Measurements from ENCODE around the gene TMPRSS11E.

DNA sequence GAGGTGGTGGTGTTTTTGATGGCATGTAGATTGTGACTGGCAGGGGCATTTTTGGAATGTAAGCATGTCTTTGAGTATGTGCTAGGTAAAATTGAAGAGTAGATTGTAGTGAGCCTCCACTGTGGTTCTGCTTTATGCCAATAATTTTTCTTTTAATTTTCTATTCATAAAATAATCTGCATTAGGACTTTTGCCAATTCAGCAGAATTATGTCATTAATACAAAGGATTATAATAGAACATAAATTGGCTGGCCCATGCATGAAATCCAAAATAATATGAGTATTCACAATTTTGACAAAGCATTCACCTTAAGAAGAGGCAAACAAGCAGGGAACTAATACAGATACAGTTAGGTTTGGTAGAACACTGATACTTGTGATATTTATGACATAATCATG, 14.9 kb upstream of the TMPRSS11E start:
- TF ChIP-seq, protein P1, sequence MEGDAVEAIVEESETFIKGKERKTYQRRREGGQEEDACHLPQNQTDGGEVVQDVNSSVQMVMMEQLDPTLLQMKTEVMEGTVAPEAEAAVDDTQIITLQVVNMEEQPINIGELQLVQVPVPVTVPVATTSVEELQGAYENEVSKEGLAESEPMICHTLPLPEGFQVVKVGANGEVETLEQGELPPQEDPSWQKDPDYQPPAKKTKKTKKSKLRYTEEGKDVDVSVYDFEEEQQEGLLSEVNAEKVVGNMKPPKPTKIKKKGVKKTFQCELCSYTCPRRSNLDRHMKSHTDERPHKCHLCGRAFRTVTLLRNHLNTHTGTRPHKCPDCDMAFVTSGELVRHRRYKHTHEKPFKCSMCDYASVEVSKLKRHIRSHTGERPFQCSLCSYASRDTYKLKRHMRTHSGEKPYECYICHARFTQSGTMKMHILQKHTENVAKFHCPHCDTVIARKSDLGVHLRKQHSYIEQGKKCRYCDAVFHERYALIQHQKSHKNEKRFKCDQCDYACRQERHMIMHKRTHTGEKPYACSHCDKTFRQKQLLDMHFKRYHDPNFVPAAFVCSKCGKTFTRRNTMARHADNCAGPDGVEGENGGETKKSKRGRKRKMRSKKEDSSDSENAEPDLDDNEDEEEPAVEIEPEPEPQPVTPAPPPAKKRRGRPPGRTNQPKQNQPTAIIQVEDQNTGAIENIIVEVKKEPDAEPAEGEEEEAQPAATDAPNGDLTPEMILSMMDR (IDR thresholded peaks at IDR 0.05) = no peak
- TF ChIP-seq POLR2A (IDR thresholded peaks at IDR 0.05) (no peak), POLR2AphosphoS5 (IDR thresholded peaks at IDR 0.05) (no peak), EP300 (IDR thresholded peaks at IDR 0.05) (no peak)

Data from suprapubic skin (tissue), 4 donors.